ENCODE measurements around the gene SULT2B1.

SULT2B1 gene

DNA sequence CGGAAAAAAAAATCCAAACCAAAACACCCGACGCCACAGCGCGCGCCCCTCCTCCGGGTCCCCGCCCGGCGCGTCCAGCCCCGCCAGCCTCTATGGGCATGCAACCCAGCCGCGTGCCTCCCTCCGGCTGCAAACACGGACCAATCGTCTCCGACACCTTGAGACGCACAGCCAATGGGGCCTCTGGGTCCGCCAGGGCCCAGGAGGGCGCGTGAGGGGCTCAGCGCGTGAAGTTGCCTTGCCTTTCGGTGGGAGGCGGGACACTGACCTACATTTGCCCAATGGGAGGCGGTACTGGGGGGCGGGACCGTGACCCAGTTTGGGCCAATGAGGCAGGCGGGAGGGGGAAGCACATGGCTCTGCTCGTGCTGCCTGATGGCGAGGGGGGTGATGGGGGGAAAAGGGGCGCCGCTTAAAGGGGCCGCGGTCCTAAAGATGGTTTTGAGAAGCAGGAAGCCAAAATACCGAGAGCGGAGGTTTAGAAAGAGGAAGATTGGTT is 85.5 kb downstream of the SULT2B1 start:
- DNase-seq: peak; percentile 100

DNA sequence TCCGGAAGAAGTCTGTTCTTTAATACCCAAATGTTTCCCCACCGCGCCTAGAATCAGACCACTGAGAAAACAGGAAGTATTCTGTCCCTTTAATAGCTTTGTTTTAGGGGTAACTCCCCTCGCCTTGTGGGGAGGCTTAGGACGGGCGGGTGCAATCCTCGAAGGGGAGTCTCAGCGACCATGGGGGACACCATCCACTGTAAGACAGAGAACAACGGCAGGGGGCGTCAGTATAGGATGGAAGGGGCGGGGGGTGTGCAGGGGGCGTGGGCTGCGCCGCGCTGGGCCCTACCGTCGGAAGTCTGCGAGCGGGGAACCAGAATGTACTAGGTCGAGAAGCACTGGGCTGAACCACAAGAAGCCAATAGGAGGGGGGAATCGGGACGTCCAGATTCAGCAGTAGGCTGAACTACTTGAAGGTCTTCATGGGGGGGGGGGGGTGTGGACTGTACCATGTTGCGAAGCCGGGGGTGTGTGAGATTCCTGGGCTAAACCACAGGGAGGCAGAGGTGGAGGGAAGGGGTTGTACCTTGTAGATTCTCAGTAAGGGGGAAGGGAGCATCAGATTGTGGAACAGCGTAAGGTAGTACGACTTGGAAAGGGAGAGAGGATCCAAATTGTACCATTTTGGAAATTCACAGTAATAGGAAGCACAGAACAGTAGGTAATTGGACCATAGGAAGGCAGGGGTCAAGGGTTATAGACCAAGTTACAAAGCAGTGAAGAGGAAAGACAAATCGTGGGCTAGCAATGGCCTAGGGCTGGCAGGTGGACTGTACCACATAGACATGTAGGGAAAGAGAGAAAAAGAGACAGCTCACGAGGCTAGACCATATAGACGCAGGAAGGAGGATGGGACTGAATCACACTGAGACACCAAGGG is 86.2 kb downstream of the SULT2B1 start:
- DNase-seq: peak; percentile 94

DNA sequence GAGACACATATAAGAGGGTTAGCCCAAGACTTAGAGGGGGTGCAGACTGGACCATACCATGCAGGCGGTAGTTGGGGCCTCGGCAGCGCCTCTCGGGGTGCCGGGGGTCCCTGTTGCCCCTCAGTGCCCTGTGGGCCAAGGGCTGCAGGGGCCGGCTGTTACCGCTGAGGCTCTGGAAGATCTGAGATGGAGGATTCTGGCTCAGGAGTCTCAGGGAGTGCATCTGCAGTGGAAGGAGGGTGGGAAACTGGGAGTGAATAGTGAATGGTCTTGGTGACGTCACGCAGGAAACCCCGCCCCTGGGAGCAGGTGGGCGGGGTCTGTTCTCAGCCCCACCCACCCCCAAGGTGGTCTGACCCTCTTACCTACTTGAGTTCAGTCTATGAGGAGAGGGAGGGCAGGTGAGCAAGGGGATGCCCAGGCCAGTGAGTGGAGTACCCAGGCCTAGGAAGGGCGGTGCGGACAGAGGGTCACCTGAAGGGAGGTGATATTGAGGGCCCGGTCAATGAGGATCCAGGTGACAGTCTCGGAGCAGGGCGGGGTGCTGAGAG is 86.9 kb downstream of the SULT2B1 start:
- peak; percentile 23 for DNase-seq

DNA sequence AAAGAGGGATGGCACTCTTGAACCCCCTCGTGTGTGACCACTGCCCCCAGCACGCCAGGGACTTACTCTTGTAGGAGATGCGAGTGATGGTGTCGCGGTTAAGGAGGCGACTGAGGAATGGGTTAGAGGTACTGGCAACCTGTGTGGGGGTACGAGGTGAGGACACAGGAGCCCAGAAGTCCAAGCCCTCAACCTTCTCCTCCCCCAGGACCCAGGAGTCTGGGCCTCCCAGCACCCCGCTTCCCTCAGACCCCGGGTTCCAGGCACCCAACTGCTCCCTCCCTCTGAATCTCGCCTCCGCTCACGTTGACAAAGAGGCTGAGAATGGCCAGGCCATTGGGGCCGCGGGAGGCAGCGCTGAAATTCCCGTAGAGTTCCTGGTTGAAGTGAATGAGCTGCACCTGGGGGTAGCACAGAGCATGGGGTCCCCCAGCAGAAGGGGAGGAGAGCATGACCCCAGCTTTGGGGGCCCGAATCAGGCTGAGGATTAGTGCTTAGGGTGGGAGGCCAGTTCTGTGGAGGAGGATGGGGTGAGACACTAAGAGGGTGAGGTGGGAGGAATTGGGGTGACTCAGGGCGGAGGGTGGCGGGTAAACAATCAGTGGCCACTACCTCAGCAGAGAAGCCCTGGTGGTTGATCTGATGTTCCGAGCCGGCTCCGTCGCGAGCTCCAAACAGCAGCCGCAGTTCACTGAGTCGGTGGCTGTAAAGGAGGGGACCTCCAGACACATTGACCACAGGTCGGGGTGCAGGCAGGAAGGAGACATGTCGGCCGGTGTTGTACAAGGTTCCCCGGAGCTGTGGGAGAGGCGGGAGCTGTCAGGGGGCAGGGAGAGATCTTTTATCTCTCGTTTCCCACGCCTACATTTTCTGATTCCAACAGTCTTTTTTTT is 87.8 kb downstream of the SULT2B1 start:
- DNase-seq: peak; percentile 48

DNA sequence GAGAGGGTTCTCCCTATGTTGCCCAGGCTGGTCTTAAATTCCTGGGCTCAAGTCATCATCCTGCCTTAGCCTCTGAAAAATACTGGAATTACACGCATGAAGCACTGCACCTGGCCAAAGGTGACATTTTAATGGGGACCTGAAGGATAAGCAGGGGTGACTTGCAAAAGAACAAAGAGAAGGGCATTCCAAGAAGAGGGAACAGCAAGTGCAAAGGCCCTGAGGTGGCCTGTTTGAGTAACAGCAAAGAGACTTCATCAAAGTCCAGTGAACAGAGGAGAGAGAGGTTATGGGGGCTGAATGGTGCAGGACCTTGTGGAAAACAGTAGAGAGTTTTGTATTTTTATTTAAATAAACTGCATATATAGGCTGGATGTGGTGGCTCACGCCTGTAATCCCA is 89.9 kb downstream of the SULT2B1 start:
- DNase-seq: no peak

DNA sequence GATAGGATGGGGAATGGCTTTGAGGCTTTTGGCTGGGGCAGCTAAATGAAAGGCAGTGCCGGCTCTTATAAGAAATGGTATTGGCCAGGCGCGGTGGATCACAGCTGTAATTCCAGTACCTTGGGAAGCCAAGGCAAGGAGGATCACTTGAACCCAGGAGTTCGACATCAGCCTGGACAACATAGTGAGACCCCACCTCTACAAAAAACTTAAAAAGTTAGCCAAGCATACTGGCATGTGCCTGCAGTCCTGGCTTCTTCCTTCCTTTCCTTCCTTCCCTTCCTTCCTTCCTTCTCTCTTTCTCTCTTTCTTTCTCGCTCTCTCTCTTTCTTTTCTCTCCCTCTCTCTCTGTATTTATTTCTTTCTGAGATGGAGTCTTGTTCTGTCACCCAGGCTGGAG is 90.9 kb downstream of the SULT2B1 start:
- no peak for DNase-seq

DNA sequence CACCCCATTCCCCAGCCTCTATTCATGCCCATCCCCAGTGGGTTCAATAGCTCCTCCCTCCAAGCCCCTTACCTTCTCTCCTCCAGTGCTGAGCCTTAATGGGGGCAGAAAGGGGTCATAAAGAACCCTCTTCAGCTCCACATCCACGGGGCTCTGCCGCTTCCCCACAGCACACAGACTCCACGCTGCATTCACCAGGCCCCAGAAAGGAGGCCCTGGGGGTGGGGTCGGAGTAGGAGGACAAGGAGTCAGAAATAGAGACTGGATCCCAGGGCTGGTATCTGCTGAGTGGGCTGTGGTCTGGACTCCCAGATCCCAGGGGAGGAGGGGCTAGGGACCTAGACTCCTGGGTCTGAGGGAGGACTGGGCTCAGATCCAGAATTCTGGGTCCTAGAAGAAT is 92.4 kb downstream of the SULT2B1 start:
- DNase-seq: no peak

DNA sequence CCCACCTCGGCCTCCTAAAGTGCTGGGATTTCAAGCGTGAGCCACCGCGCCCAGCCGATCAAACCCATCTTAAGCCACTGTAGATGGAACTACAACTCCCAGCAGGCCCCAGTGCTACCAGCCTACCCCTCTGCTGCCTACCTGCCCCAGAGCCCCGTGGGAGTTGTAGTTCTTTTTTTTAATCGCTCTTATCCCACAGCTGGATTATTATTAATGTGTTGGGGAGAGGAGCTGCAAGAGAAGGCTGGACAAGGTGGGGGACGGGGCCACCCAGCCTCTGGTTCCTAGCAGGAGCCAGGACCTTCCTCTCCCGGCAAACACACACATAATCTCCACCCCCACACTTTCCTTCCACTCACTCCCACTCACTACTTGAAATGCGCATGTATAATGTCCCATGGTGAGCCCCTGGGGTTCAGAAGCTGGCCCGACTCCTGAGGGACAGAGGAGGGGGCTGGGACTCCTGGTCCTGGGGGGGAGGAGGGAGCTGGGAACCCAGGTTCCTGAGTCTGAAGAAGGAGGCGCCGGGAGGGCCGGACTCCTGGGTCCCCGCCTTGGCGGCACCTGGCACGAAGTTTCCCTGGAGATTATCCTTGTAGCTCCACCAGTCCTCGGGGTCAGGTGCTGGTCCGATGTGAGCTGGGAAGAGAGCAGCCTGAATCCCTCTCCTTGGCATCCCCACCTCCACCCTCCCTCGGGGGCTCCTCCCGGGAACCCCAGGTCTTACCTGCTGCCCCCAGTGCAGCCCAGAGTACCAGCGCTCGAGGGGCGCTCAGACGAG is 93.1 kb downstream of the SULT2B1 start:
- DNase-seq: peak; percentile 83

DNA sequence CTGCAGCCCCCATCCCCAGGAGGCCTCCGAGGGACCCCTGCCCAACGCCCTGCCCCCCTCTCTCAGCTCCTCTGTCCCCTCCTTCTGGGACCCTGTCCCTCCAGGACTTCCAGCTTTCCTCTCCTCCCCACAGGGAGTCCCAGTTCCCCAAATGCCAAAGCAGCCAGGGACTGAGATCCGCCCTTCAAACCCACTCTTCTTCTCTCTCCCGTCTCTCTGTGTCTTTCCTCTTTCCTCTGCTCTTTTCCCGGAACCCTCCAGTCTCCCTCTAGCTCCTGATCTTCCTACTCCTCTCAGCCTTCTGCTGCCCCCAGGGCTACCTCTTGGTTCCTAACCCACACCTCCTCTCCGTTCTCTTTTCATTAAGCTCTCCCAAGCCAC is 93.6 kb downstream of the SULT2B1 start:
- DNase-seq: no peak

DNA sequence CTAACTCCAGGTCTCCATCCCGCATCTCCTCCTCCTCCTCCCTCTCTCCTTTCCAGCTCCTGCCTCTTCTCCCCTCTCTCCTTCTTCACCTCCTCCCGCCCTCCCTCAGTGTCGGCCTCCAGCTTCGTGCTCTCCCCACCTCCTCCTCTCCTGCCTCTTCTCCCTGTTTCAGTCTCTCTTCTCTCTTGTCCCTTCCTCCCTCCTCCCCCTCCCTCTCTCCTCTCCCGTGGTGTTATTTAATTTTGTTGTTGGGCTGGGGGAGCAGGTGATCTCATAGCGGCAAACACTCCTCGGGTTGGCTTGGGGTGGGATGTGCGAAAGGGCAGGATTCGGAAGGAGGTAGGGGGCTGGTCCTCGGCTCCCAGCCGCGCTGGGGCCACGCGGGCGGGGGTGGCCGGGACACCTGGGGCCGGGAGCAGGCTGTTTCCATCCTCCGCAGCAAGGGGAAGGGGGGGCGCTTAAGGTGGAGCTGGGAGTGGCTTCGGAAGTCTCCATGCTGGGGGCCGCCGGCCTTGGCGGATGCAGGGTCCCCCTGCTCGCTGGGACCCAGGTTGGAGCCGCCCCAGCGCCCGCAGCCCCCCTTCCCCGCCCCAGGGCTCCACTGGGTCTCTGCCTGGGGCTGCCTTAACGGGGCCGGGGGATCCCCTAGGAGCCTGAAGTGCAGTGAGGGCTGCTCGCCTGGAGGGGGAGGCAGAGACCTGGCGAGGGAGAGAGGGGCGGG is 94.2 kb downstream of the SULT2B1 start, which contains the start of gene CA11:
Gene CA11, minus strand, starts transcription at position 187 of the 721 bp plus-strand sequence. CDS start 555 bp downstream, outside the sequence.
- peak; percentile 95 for DNase-seq

DNA sequence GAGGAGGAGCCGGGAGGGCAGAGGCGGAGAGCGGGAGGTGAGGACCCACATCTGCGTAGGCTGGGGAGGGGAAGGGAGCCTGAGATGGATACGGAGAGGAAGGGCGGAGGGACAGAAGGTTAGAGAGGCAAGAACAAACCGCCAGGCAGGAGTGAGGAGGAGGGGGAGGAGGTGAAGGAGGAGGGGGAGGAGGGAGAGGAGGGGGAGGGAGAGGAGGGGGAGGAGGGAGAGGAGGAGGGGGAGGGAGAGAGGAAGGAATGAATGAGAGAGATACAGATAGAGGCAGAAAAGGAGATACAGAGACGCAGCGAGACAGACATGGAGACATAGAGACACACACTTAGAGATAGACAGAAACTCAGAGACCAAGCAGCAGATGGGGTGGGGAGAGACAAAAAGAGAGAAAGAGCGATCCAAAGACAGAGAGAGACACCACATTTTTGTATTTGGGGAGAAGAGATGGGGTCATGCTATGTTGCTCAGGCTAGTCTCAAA is 94.8 kb downstream of the SULT2B1 start:
- DNase-seq: no peak

DNA sequence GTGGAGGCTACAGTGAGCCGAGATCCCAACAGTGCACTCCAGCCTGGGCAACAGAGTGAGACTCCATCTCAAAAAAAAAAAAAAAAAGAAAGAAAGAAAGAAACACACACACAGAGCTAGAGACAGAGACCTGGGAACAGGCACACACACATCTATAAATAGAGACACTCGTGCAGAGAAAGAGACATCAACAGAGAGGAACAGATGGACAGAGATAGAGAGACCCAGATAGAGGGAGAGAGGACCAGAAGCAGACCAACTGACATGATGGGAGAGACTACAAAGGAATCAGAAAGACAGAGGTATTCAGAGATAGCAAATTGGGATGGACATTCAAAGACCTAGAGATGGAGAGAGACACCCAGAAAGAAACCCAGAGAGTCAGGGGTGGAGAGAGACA is 96.2 kb downstream of the SULT2B1 start:
- DNase-seq: no peak
